ENCODE results near the gene GATA5.

GRCh38 chr20:62503401-62504178, 27.8 kb upstream of the GATA5 start:
- TF ChIP-seq CTCF (IDR thresholded peaks at IDR 0.05) (no peak), POLR2A (IDR thresholded peaks at IDR 0.05) (no peak)

Data from ovary (tissue), 3 donors.